ENCODE data around the gene COL5A1.

Gene COL5A1

GRCh38 chr9:134605966-134606357, 35.6 kb upstream of the COL5A1 start:
- no peak overlapping the region for H3K4me3 ChIP-seq
- no peak overlapping the region for H3K27ac ChIP-seq

GRCh38 chr9:134606951-134607731, 34.5 kb upstream of the COL5A1 start:
- H3K27ac ChIP-seq, result no peak overlapping the region
- no peak overlapping the region for H3K4me3 ChIP-seq

- H3K4me3 ChIP-seq, result no peak overlapping the region
- H3K27ac ChIP-seq, result peak overlapping the region in 2 of 21 experiments; percentile 14 to 44
Observed at GRCh38 chr9:134607971-134608370, 33.6 kb upstream of the COL5A1 start.

GRCh38 chr9:134611046-134611445, 30.6 kb upstream of the COL5A1 start:
- H3K4me3 ChIP-seq, result no peak overlapping the region
- H3K27ac ChIP-seq, result no peak overlapping the region

GRCh38 chr9:134612309-134612708, 29.3 kb upstream of the COL5A1 start:
- H3K4me3 ChIP-seq, result no peak overlapping the region

GRCh38 chr9:134612715-134613114, 28.9 kb upstream of the COL5A1 start:
- Histone ChIP-seq H3K27ac (no peak overlapping the region), H3K4me3 (no peak overlapping the region)

More at GRCh38 chr9:134612309-134612708, 29.3 kb upstream of the COL5A1 start:
- no peak overlapping the region for H3K27ac ChIP-seq

- H3K27ac ChIP-seq, result no peak overlapping the region
- H3K4me3 ChIP-seq, result no peak overlapping the region
Observed at GRCh38 chr9:134614256-134614655, 27.3 kb upstream of the COL5A1 start.

GRCh38 chr9:134616341-134616740, 25.3 kb upstream of the COL5A1 start:
- no peak overlapping the region for H3K27ac ChIP-seq
- no peak overlapping the region for H3K4me3 ChIP-seq

- no peak overlapping the region for H3K4me3 ChIP-seq
- peak overlapping the region in 1 of 21 experiments; percentile 0 for H3K27ac ChIP-seq
Observed at GRCh38 chr9:134617246-134617645, 24.4 kb upstream of the COL5A1 start.

GRCh38 chr9:134617836-134618162, 23.8 kb upstream of the COL5A1 start:
- Histone ChIP-seq H3K4me3 (no peak overlapping the region), H3K27ac (peak overlapping the region in 1 of 21 experiments; percentile 7)

GRCh38 chr9:134618163-134618832, 23.3 kb upstream of the COL5A1 start:
- Histone ChIP-seq H3K4me3 (no peak overlapping the region), H3K27ac (peak overlapping the region in 1 of 21 experiments; percentile 7)

- Histone ChIP-seq H3K4me3 (no peak overlapping the region), H3K27ac (no peak overlapping the region)
Observed at GRCh38 chr9:134618833-134619447, 22.7 kb upstream of the COL5A1 start.

- Histone ChIP-seq H3K4me3 (no peak overlapping the region), H3K27ac (no peak overlapping the region)
Observed at GRCh38 chr9:134619448-134619982, 22.1 kb upstream of the COL5A1 start.

GRCh38 chr9:134619983-134620661, 21.5 kb upstream of the COL5A1 start:
- no peak overlapping the region for H3K27ac ChIP-seq
- no peak overlapping the region for H3K4me3 ChIP-seq

- Histone ChIP-seq H3K4me3 (no peak overlapping the region), H3K27ac (no peak overlapping the region)
Observed at GRCh38 chr9:134620751-134621557, 20.6 kb upstream of the COL5A1 start.

- peak overlapping the region in 1 of 21 experiments; percentile 0 for H3K27ac ChIP-seq
- no peak overlapping the region for H3K4me3 ChIP-seq
Observed at GRCh38 chr9:134621558-134622110, 20.0 kb upstream of the COL5A1 start.

GRCh38 chr9:134622896-134623257, 18.7 kb upstream of the COL5A1 start:
- Histone ChIP-seq H3K27ac (peak overlapping the region in 3 of 21 experiments; percentile 17 to 76 (median 49)), H3K4me3 (no peak overlapping the region)

GRCh38 chr9:134623258-134624066, 18.1 kb upstream of the COL5A1 start:
- peak overlapping the region in 6 of 21 experiments; percentile 17 to 76 (median 50) for H3K27ac ChIP-seq

More at GRCh38 chr9:134623258-134624066, 18.1 kb upstream of the COL5A1 start:
- no peak overlapping the region for H3K4me3 ChIP-seq
